Calu3 (cell line): ENCODE results near the gene BTF3. TPM values are rescaled to one million over a fixed set of nuclear protein-coding genes. Genes with fewer than 3 reads are reported as not detected.
"Not testable (repeated sequence)": the region's sequence is repeated elsewhere in the genome, so short reads cannot be mapped to it uniquely, and the experiment has no call there.

Experiments
- BruUV-seq: library from RNA; stranded (reverse); fragments of 400-500 nt; replicated peaks from 2 replicates; lab custom pipeline; 2021; lab: Mats Ljungman, UMichigan
- CTCF ChIA-PET: fragments of 300-600 bp; sonication (Branson Sonifier 250); formaldehyde crosslinking; loops from one replicate; lab custom pipeline; 2022; ENCODE audit warnings: antibody characterized with exemption; lab: Charles Lee
- DNase-seq: peaks from one replicate; pipeline ENCODE4 v3.0.0; 2022
- H3K27ac Mint-ChIP-seq: one replicate; pipeline ENCODE4 v1.8.0; 2022; ENCODE audit warnings: mixed read lengths; ENCODE audit not compliant: unreplicated experiment
- H3K27me3 Mint-ChIP-seq: one replicate; pipeline ENCODE4 v1.8.0; 2022; ENCODE audit warnings: mixed read lengths; ENCODE audit not compliant: unreplicated experiment
- H3K36me3 Mint-ChIP-seq: one replicate; pipeline ENCODE4 v1.8.0; 2022; ENCODE audit warnings: mild to moderate bottlenecking, moderate library complexity, mixed read lengths; ENCODE audit not compliant: insufficient read depth, unreplicated experiment
- H3K4me1 Mint-ChIP-seq: one replicate; pipeline ENCODE4 v1.8.0; 2022; ENCODE audit warnings: mild to moderate bottlenecking, low read depth, mixed read lengths; ENCODE audit not compliant: unreplicated experiment
- H3K4me3 Mint-ChIP-seq: one replicate; pipeline ENCODE4 v1.8.0; 2022; ENCODE audit warnings: mild to moderate bottlenecking, low read depth, moderate library complexity, mixed read lengths; ENCODE audit not compliant: unreplicated experiment
- H3K9me3 Mint-ChIP-seq: one replicate; pipeline ENCODE4 v1.8.0; 2022; ENCODE audit warnings: low read depth, mixed read lengths; ENCODE audit not compliant: unreplicated experiment
- CTCF ChIP-seq: fragments of 200-600 bp; IDR thresholded peaks from one replicate; pipeline ENCODE4 v1.8.0; 2022; ENCODE audit warnings: antibody characterized with exemption; ENCODE audit not compliant: unreplicated experiment
- intact Hi-C: fragments of 100-400 bp; cut with micrococcal nuclease; formaldehyde crosslinking; loops from one replicate; pipeline ENCODE4 v1.10.0; 2022; ENCODE audit not compliant: unreplicated experiment
- total RNA-seq: library from RNA; stranded (reverse); gene quantifications from 2 replicates; pipeline ENCODE4 v1.2.3, GENCODE V29; 2022

Gene BTF3
- total RNA-seq, 1 experiment from 2014 or later, result 872 TPM

GRCh38 chr5:73459366-73459765 lies 38.9 kb upstream of the BTF3 start:
- Mint-ChIP-seq H3K4me1 (no peaks in the 10 kb centered on the region), H3K27me3 (peaks cover 30% of the 10 kb centered on the region), H3K27ac (no peak overlapping the region), H3K4me3 (no peak overlapping the region), H3K36me3 (no peaks in the 10 kb centered on the region), H3K9me3 (no peaks in the 10 kb centered on the region)
- intact Hi-C loops, result no loop called here
- DNase-seq, result no peak
- CTCF ChIA-PET, result interaction anchor here (0.6 to 1.0 kb wide), 3 partner anchors 8 to 618 kb away, joined by 3 to 5 read pairs (median 3); no protein-coding TSS in a partner anchor
- TF ChIP-seq CTCF, result no peak
- no TSS peak for BruUV-seq

GRCh38 chr5:73460133-73460532 lies 38.1 kb upstream of the BTF3 start:
- Mint-ChIP-seq H3K27ac (no peak overlapping the region), H3K27me3 (peaks cover 38% of the 10 kb centered on the region), H3K4me3 (no peak overlapping the region), H3K9me3 (no peaks in the 10 kb centered on the region), H3K36me3 (no peaks in the 10 kb centered on the region), H3K4me1 (no peaks in the 10 kb centered on the region)
- BruUV-seq, result no TSS peak
- DNase-seq, result no peak
- intact Hi-C loops, result no loop called here
- CTCF ChIA-PET, result no interaction called here
- TF ChIP-seq CTCF, result no peak

DNA sequence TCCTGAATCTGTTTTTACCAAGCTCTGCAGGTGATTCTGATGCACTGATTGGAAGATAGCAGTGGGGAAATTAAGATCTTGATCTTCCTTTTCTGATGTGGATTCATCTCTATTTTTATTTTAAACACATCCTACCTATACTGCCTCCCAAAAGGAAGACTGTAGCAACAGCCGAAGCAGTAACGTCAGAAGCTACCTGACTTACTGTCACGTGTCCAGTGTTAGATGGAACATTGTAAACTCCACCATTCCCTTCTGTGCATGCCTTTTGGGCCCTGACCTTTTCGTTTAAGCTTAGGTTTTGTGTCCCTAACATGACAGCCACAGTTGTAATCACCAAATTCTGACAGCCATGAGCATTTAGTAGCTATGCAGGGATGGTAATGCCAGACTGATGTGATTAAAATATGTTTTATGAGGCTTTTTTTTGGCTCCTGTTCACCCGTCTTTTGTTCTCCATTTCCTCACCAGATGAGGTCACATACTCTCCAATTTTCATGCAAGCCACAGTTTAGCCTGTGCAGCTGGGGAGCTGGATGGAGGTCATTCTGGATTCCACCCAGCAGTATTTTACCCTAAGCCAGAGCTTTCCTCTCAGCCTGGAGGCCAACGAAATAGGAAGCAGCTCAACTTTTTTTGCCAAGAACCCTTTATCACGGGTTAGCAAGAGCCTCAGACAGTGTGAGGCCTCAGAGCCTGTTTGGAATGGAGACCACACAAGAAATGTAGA lies 34.1 kb upstream of the BTF3 start:
- no peak overlapping the region for H3K4me3 Mint-ChIP-seq
- no peak for DNase-seq
- intact Hi-C loops, result no loop called here
- H3K9me3 Mint-ChIP-seq, result no peaks in the 10 kb centered on the region
- CTCF ChIA-PET, result interaction anchor here (1.1 kb wide), 2 partner anchors 10 to 13 kb away, joined by 3 to 6 read pairs; no protein-coding TSS in a partner anchor
- H3K4me1 Mint-ChIP-seq, result no peaks in the 10 kb centered on the region
- H3K27ac Mint-ChIP-seq, result no peak overlapping the region
- H3K27me3 Mint-ChIP-seq, result peaks cover 53% of the 10 kb centered on the region
- no peak for TF ChIP-seq CTCF
- BruUV-seq, result no TSS peak
- no peaks in the 10 kb centered on the region for H3K36me3 Mint-ChIP-seq

DNA sequence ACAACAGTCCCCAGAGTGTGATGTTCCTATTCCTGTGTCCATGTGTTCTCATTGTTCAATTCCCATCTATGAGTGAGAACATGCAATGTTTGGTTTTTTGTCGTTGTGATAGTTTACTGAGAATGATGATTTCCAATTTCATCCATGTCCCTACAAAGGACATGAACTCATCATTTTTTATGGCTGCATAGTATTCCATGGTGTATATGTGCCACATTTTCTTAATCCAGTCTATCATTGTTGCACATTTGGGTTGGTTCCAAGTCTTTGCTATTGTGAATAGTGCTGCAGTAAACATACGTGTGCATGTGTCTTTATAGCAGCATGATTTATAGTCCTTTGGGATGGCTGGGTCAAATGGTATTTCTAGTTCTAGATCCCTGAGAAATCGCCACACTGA lies 29.6 kb upstream of the BTF3 start:
- intact Hi-C loops, H3K27ac Mint-ChIP-seq, H3K36me3 Mint-ChIP-seq, CTCF ChIA-PET, DNase-seq, H3K4me3 Mint-ChIP-seq, H3K9me3 Mint-ChIP-seq, H3K4me1 Mint-ChIP-seq, BruUV-seq: not testable (repeated sequence)
- peaks cover 28% of the 10 kb centered on the region for H3K27me3 Mint-ChIP-seq

- DNase-seq, result no peak
- Mint-ChIP-seq H3K4me3 (no peak overlapping the region), H3K27me3 (peaks cover 18% of the 10 kb centered on the region), H3K27ac (no peak overlapping the region), H3K36me3 (no peaks in the 10 kb centered on the region), H3K4me1 (no peaks in the 10 kb centered on the region), H3K9me3 (no peaks in the 10 kb centered on the region)
- intact Hi-C loops, result no loop called here
- CTCF ChIA-PET, result no interaction called here
- TF ChIP-seq CTCF, result no peak
- BruUV-seq, result no TSS peak
Measured at GRCh38 chr5:73469878-73470277, 28.4 kb upstream of the BTF3 start.
